HG02678 (cell line): Measurements from ENCODE around the gene NFU1.
"Not testable (repeated sequence)": the region's sequence is repeated elsewhere in the genome, so short reads cannot be mapped to it uniquely, and the experiment has no call there.

Experiments used
- ATAC-seq: cut with Tn5 transposase; IDR thresholded peaks from one replicate; pipeline ENCODE4 v1.9.1; 2021; ENCODE audit warnings: mild to moderate bottlenecking, moderate library complexity; ENCODE audit not compliant: unreplicated experiment

NFU1 gene

DNA sequence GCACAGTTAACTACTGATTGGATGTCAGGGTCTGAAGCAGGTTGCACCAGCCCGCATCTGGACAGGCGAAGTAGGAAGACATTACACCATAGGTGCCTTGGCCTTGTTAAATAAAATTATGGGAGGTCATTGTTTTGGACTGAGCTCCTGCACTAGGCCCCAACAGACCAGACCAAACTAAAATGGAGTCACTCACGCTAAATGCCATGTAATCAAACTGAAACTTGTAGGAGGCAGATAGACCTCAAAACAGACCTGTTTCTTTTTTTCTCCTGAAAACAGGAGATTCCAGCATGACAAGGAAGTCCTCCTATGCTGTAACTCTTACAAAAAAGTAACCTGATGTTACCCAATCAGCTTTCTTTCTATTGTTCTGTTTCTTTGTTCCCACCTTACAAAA is 15.5 kb upstream of the NFU1 start:
- no peak for ATAC-seq

DNA sequence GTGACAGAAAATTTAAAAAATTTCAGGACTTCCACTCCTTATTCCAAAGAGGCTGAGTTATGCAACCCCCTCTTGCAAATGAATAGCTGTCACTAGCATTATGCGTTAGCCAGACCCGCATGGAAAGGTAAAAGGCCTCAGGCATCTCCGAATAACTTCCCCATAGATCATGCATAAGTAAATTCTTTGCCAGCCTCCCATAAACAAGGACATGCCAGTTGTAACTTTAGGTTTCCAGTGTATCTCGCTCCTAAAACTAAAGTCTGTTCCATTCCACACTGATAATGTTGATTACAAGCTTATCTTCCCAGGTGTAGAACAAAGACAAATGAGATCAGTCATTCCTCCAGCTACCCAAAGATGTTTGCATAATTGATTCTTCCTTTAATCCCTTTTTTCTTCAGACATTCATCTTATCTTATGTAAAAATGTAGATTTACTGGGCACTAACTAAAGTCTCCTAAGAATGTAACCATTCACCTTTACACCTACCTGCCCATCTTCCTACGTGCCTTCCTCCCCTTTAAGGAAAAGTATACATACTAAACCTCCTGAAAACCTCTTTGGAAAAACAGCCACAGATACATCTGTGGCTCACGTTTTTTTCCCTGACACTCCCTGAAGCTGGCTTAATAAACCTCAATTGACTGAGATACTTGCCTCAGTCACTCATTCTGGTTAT is 13.6 kb upstream of the NFU1 start:
- no peak for ATAC-seq

DNA sequence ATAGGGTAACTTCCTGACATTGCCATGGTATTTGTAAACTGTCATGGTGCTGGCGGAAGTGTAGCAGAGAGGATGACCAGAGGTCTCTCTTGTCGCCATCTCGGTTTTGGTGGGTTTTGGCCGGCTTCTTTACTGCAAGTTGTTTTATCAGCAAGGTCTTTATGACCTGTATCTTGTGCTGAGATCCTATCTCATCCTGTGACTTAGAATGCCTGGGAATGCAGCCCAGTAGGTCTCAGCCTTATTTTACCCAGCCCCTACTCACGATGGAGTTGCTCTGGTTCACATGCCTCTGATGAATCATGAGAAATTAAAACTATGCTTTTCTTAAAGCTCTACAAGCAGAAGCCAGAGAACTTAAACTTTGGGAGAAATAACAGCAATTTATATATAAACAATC is 12.7 kb upstream of the NFU1 start:
- ATAC-seq: no peak

DNA sequence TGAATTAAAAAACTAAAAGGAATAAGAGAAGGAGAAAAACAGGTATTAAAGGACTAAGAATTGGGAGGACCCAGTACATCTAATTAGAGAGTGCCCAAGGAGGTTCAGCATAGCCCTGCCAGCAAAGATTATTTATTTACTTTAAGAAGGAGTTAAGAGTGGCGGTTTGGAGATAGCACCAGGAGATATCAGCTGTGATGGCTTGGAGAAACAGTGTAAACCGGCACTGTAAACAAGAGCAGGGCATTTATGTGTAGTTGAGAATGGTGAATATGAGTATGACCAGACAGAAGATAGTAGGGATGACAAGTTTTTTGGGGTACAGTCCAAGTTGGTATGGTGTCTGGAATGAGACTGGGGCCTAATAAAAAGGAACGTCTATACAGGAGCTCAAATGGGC is 6.4 kb upstream of the NFU1 start:
- not testable (repeated sequence) for ATAC-seq

DNA sequence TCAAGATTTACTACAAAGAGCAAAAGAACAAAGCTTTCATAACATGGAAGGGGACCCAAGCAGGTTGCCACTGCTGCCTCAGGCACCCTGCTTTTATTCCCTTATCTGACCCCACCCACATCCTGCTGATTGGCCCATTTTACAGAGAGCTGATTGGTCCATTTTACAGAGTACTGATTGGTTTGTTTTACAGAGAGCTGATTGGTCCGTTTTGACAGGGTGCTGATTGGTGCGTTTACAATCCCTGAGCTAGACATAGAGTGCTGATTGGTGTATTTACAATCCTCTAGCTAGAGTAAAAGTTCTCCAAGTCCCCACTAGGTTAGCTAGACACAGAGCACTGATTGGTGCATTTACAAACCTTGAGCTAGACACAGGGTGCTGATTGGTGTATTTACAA is 2.3 kb upstream of the NFU1 start:
- ATAC-seq: not testable (repeated sequence)

DNA sequence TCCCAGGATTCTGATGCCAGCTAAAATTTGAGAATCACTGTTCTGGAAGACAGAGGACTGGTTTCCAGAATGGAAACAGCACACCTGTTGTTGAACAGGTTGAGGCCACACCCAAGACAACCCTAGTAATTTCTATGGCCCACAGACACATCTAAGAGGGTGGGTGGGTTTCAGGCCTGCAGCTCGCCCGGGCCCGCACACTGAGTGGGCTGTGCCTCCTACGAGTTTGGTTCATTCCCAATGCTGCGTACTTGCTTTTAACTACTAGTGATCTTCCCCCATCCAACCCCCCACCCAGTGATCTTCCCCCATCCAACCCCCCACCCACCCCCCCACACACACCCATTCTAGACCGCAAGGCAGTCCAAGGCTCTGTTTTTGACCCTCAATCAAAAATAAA is 1.3 kb upstream of the NFU1 start:
- ATAC-seq: no peak

DNA sequence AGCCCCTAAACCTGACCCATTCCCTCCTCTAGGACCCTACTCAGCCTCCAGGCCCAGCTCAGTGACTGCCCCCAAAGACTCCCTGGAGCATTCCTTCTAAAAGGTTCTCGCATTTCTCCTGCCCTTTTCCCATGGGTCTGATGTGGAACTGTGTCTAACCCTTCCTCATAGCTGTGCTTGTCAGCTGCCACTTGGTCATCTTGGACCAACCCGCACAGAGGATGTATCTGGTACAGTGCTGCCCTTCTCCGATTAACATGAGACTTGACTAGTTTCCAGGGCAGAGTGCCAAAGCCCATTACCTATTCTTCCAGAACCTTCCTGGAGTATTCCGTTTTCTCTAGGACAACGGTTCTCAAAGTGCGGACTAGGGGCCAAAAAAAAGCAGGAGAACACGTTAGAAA is 518 bp upstream of the NFU1 start:
- no peak for ATAC-seq

DNA sequence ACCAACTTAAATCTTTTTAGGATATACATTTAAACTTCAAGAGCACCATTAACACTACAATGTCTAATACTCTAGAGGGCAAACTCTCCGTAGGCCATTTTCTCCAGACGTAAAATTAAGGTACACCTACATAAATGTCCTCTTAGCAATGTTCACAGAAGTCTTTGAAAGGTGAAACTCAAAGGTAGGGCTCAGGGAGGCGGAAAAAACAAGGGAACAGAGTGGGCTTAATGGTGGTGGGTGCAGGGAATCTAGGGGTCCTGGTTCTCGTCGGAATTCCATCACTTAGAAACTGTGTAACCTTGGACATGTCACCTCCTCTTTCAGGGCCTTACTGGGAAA is 668 bp downstream of the NFU1 start:
- ATAC-seq: peak; percentile 3

DNA sequence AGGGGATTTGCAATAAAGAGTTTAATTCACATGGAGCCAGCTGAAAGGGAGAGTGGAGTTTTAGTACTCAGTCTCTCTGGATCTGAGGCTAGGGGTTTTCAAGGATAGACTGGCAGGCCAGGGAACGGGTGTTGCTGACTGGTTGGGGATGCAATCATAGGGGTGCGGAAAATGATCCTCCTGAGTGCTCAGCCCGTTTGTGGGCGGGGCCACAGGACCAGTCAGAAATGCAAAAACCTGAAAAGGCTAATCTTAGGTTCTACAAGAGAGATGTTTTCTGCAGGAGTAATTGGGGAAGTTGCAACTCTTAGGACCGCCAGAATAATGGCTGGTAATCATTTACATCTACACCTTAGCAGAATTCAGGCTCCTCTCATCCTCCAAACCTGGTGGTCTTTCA is 2.5 kb downstream of the NFU1 start:
- no peak for ATAC-seq

DNA sequence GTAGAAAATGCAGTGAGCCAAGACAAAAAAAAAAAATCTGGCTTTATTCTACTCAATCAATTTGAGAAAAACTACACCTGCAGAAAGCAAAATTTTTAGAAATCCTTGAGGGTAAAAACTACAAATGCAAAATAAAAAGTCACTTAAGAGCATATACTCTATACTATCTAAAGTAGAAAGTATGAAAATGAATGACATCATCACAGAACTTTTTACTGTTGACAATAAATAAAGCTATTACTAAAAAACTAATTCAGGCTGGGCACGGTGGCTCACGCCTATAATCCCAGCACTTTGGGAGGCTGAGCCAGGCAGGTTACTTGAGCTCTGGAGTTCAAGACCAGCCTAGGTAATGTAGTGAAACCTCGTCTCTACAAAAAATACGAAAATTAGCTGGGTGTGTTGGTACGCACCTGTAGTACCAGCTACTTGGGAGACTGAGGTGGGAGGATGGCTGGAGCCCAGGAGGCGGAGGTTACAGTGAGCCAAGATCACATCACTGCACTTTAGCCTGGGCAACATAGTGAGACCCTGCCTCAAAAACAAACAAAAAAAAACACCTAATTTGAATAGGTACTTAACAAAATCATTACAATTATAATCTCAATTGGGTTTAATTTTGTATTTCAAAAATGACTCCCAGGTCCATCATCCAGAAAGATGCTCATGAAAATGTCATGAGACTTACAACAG is 7.6 kb downstream of the NFU1 start:
- ATAC-seq: no peak

DNA sequence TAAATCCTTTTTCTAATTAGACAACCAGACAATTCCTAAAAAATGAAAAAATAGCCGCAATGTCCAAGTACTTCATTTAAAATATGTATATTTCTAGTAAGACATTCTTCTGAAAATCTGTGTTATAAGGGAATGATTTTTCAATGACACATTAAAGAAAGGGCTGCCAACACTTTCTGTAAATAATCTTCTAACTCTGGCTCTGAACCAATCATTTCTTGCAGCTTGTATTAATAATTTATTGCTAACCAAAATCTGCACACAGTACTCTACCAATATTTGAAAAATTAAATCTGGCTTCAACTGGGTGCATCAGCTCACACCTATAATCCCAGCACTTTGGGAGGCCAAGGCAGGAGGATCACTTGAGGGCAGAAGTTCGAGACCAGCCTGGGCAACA is 8.3 kb downstream of the NFU1 start:
- no peak for ATAC-seq

DNA sequence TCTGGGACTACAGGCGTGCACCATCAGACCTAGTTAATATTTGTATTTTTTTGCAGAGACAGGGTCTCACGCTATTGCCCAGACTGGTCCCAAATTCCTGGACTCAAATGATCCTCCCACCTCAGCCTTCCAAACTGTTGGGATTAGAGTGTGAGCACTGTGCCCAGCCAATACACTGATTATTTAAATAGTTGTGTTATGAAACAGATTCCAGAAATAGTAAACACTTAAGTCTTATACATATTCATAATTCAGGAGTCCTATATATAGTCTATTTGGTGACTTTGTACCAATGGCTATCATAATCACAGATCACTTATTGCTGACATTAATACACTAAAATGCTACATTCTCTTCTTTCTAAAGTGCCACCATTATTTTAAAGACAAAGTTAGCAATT is 12.8 kb downstream of the NFU1 start:
- no peak for ATAC-seq

DNA sequence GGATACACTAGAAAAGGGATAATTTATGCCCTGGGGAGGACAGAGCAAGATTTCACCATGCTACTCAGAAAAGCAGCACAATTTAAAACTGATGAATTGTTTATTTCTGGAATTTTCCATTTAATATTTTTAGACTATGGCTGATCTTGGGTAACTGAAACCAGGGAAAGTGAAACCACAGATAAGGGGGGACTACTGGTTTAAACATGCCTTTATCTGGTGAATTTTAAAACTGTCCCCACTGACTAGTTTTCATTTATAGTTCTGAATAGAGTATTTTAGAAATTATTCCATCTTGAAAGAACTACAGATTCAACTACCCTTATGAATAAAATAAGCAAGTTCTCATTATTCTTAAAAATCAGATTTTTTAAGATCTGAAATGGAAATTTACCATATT is 15.0 kb downstream of the NFU1 start:
- ATAC-seq: no peak

DNA sequence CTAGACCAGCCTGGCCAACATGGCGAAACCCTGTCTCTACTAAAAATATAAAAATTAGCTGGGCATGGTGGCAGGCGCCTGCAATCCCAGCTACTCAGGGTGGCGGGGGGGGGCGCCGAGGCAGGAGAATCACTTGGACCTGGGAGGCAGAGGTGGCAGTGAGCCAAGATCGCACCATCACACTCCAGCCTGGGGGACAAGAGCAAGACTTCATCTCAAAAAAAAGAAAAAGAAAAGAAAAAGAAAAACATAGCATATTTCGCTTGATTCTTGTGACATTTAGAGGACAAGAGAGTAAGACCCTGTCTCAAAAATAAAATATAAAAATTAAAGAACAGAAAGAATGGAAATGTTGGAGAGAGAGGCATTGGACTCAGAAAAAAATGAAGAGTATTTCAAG is 18.1 kb downstream of the NFU1 start:
- ATAC-seq: not testable (repeated sequence)

DNA sequence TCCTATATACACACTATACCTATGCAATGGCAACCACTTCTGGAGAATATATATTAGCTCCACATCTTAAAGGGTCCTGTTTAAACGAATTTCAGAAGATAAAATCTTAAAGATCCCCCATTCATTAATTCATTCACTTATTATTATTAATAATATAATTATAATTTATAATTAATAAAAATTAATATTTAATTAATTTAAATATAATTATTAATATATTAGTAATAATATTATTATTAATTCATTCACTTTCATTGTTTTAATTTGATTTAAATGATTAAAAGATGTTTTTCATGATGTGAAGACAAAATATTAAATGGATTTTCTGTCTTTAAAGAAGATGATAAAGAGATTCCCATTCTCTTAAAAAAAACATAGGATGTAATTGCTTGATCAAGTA is 21.1 kb downstream of the NFU1 start:
- ATAC-seq: no peak

DNA sequence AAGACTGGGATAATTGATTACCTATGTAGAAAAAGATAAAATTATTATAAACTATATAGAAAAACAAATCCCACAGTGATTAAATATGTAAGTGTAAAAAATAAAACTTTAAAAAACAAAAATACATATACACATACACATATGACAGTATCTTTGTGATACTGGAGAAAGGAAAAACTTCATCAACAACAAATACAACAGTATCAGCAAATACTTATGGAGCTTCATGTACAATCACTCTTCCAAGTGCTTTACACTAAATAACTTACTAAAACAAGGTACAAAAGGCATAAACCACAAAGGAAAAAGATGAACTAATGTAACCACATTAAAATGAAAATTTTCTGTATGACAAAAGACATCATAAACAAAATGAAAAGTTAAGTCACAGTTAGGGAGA is 26.1 kb downstream of the NFU1 start:
- ATAC-seq: no peak

DNA sequence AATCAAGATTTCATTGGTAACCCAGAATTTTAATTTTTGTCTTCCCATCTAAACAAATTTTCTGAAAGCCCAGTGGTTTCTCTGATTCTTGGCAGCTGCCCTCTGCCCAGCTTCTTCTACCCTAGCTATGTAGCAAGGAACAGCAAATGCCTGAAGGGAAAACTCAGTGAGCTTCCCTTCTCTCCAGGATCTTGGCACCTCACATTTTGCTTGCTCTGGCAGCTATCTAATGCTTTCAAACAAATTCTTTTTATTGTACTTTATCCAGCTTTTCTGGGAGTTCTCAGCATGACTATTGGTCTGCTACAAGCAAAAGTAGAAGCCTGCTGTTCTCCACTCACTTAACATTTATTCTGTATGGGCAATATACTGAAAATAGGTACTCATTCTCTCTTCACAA is 31.9 kb downstream of the NFU1 start:
- no peak for ATAC-seq

DNA sequence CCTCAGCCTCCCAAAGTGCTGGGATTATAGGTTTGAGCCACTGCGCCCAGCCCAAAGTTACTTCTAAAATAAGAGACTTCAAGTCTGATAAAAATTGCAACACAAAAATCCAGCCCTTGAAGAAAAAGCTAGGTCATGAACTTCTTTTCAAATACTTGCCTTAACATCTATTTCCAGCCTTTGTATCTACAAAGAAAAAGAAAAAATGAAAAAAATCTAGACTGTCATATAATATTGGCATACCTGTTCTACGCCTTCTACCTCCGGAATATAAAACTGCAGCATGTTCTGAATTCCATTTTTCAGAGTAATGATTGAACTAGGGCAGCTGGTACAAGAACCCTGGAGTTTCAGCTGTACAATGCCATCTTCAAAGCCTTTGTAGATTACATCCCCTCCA is 37.1 kb downstream of the NFU1 start:
- ATAC-seq: no peak

DNA sequence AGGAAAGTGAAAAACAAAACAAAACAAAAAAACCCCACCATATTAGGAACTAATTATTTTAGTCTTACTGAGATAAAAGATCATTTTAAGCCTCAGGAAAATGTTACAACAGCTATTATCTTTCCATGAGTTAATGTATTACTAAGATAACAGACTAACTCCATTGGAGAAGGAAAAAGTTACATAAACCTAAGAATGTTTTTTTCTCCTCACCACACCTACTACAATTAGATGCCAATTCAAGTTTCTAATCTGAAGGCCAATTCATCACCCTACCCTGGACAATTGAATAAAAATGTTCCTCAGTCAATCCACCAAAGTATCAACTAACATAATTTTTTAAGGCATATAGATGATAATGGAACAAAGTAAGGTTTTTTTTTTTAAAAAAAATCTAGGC is 40.0 kb downstream of the NFU1 start:
- ATAC-seq: no peak

DNA sequence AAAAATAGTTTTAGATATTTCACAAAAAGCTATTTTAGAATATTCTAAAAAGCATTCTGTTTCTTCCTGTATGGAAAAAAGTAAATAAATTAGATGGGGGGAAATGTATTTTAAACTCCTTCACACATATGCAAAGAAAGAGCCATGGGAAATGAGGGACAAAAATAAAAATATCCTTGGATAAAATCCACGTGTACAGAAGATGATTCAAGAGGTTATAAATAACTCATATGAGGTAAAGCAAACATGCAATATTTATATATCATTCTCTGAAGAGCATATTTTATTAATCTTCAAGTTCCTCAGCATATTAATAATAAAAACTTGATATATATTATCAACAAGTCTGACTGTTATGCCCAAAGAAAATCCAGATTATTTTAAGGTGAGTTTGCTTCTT is 41.4 kb downstream of the NFU1 start:
- no peak for ATAC-seq

DNA sequence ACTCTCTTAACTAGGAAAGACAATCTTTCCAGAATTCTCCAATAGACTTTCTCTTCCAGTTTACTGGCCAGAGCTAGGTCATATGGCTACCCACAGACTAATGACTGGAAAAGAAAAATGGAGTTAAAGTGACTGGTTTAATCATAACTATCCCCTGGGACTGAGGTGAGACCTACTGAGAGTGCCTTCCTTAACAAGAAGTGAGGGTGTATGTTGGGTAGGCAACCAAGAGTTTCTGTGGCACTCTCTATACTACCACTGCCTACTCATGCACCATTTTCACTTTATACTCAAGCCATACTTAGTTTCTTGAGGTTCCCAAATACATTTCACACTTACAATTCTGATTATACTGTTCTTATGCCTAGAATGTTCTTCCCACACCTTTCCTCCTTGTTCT is 43.3 kb downstream of the NFU1 start:
- ATAC-seq: no peak

DNA sequence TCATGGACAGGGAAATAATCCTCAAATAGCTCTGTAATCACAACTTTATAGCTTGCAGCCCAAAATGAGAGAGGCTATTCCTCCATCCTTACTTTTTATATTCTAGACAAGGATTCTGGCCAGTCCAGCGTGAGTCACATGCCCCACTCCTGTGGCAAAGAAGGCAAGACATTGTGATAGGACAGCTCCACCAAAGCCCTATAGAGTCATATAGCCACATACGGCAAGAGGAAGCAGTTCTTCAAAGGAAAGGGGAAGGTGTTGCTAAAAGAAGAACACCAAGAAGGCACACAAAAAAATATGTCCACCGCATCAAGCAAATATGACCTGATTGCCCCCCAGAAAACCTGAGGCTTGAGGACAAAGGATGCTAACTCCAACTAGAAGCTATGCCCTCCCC is 46.8 kb downstream of the NFU1 start:
- no peak for ATAC-seq

DNA sequence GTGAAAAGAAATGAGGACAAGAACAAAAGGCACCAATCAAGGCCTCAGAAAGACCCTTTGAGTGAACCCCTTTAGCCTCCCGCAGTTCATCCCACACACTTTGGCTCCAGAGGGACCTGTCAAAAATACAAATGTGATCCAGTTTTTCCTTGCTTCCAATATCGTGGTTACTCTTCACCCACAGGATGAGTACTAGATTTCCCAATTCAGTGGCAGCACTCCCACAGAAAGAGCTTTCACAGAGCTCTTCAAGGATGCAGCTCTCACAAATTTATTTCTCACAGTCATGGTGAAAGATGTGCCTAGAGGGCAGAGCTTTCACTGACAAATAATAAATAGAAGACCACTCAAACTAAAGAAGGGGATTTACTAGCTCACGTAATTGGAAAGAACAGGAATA is 47.2 kb downstream of the NFU1 start:
- no peak for ATAC-seq
